GM12801 (cell line): ENCODE results near the gene ITGA2B.

Experiments used
- CTCF ChIP-seq: IDR thresholded peaks from one replicate; pipeline ENCODE4 v1.5.1; 2011; ENCODE audit warnings: control low read depth; ENCODE audit not compliant: insufficient read length; ENCODE audit errors: extremely low read depth

The ITGA2B gene

GRCh38 chr17:44351464-44351863, 38.0 kb downstream of the ITGA2B start:
- TF ChIP-seq CTCF = no peak

- no peak for TF ChIP-seq CTCF
Observed at GRCh38 chr17:44350733-44351226, 38.7 kb downstream of the ITGA2B start.

- no peak for TF ChIP-seq CTCF
Observed at GRCh38 chr17:44349553-44350070, 39.8 kb downstream of the ITGA2B start.

GRCh38 chr17:44348988-44349364, 40.5 kb downstream of the ITGA2B start:
- no peak for TF ChIP-seq CTCF

- TF ChIP-seq CTCF = no peak
Observed at GRCh38 chr17:44348234-44348987, 41.0 kb downstream of the ITGA2B start.

GRCh38 chr17:44346064-44346844, 43.2 kb downstream of the ITGA2B start:
- no peak for TF ChIP-seq CTCF

- no peak for TF ChIP-seq CTCF
Observed at GRCh38 chr17:44345454-44346026, 43.9 kb downstream of the ITGA2B start.
